MM.1S (cell line): ENCODE measurements around the gene MTFMT.

Experiments
- DNase-seq: peaks from one replicate; pipeline ENCODE4 v3.0.0-alpha.2; 2015
- H2AFZ ChIP-seq: fragments of 300-600 bp; sonication (generic); 2 replicates; pipeline ENCODE4 v1.6.0; 2016; ENCODE audit warnings: antibody characterized with exemption, low read length
- H3F3A ChIP-seq: fragments of 300-600 bp; sonication (generic); 2 replicates; pipeline ENCODE4 v1.6.1; 2016; ENCODE audit warnings: mild to moderate bottlenecking, antibody characterized with exemption, low read length, moderate library complexity, mixed read lengths; ENCODE audit not compliant: insufficient read depth
- H3K27ac ChIP-seq: fragments of 300-600 bp; sonication (generic); 2 replicates; pipeline ENCODE4 v1.5.1; 2016; ENCODE audit warnings: mild to moderate bottlenecking, low read length
- H3K27me3 ChIP-seq: fragments of 300-600 bp; sonication (generic); replicated peaks from 2 replicates; pipeline ENCODE4 v1.6.0; 2016; ENCODE audit warnings: low read length; ENCODE audit not compliant: insufficient read depth
- H3K36me3 ChIP-seq: fragments of 300-600 bp; sonication (generic); replicated peaks from 2 replicates; pipeline ENCODE4 v1.6.1; 2016; ENCODE audit warnings: mild to moderate bottlenecking, low read length, mixed read lengths; ENCODE audit not compliant: insufficient read depth
- H3K4me1 ChIP-seq: fragments of 300-600 bp; sonication (generic); 2 replicates; pipeline ENCODE4 v1.6.1; 2016; ENCODE audit warnings: low read length, mixed read lengths
- H3K4me2 ChIP-seq: fragments of 300-600 bp; sonication (generic); 2 replicates; pipeline ENCODE4 v1.6.0; 2016; ENCODE audit warnings: low read depth, low read length
- H3K4me3 ChIP-seq: fragments of 300-600 bp; sonication (generic); 2 replicates; pipeline ENCODE4 v1.5.1; 2016; ENCODE audit warnings: low read length, mixed read lengths
- H3K79me2 ChIP-seq: fragments of 300-600 bp; sonication (generic); 2 replicates; pipeline ENCODE4 v1.6.1; 2016; ENCODE audit warnings: mixed run types, low read length, mixed read lengths
- H3K9ac ChIP-seq: fragments of 300-600 bp; sonication (generic); 2 replicates; pipeline ENCODE4 v1.6.1; 2016; ENCODE audit warnings: low read length, mixed read lengths
- H3K9me2 ChIP-seq: fragments of 300-600 bp; sonication (generic); replicated peaks from 2 replicates; pipeline ENCODE4 v1.6.1; 2016; ENCODE audit warnings: mild to moderate bottlenecking, low read length, mixed read lengths; ENCODE audit not compliant: insufficient read depth
- H3K9me3 ChIP-seq: fragments of 300-600 bp; sonication (generic); replicated peaks from 2 replicates; pipeline ENCODE4 v1.6.1; 2016; ENCODE audit warnings: mild to moderate bottlenecking, low read length, mixed read lengths; ENCODE audit not compliant: insufficient read depth
- H4K20me1 ChIP-seq: fragments of 300-600 bp; sonication (generic); 2 replicates; pipeline ENCODE4 v1.6.1; 2016; ENCODE audit warnings: mild to moderate bottlenecking, low read length, moderate library complexity, mixed read lengths; ENCODE audit not compliant: insufficient read depth
- EZH2 ChIP-seq: fragments of 300-600 bp; sonication (generic); optimal IDR thresholded peaks from 2 replicates; pipeline ENCODE3; 2017; ENCODE audit warnings: low read depth, mild to moderate bottlenecking, antibody characterized with exemption, low read length, mixed read lengths
- EZH2phosphoT487 ChIP-seq: fragments of 300-600 bp; sonication (generic); IDR thresholded peaks from 2 replicates; pipeline ENCODE4 v1.6.1; 2018; ENCODE audit warnings: antibody characterized with exemption, low read length
- TF ChIP-seq, protein P1 (sequence below): fragments of 300-600 bp; sonication (generic); IDR thresholded peaks from 2 replicates; pipeline ENCODE4 v1.5.1; 2016; ENCODE audit warnings: antibody characterized with exemption, low read length, mixed read lengths

Gene MTFMT

GRCh38 chr15:65062726-65063125, 33.3 kb upstream of the MTFMT start:
- no peaks in the 10 kb centered on the region for H3K36me3 ChIP-seq
- no peaks in the 10 kb centered on the region for H3K4me1 ChIP-seq
- H3K4me3 ChIP-seq = no peak overlapping the region
- TF ChIP-seq EZH2 = no peak
- no peak for TF ChIP-seq EZH2phosphoT487
- TF ChIP-seq, protein P1, sequence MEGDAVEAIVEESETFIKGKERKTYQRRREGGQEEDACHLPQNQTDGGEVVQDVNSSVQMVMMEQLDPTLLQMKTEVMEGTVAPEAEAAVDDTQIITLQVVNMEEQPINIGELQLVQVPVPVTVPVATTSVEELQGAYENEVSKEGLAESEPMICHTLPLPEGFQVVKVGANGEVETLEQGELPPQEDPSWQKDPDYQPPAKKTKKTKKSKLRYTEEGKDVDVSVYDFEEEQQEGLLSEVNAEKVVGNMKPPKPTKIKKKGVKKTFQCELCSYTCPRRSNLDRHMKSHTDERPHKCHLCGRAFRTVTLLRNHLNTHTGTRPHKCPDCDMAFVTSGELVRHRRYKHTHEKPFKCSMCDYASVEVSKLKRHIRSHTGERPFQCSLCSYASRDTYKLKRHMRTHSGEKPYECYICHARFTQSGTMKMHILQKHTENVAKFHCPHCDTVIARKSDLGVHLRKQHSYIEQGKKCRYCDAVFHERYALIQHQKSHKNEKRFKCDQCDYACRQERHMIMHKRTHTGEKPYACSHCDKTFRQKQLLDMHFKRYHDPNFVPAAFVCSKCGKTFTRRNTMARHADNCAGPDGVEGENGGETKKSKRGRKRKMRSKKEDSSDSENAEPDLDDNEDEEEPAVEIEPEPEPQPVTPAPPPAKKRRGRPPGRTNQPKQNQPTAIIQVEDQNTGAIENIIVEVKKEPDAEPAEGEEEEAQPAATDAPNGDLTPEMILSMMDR = no peak
- no peaks in the 10 kb centered on the region for H3K79me2 ChIP-seq
- no peak overlapping the region for H2AFZ ChIP-seq
- no peaks in the 10 kb centered on the region for H3K9me3 ChIP-seq
- H3F3A ChIP-seq = no peaks in the 10 kb centered on the region
- no peaks in the 10 kb centered on the region for H3K9me2 ChIP-seq
- no peaks in the 10 kb centered on the region for H4K20me1 ChIP-seq
- peaks cover 20% of the 10 kb centered on the region for H3K27me3 ChIP-seq
- no peak overlapping the region for H3K27ac ChIP-seq
- H3K9ac ChIP-seq = no peak overlapping the region
- no peak overlapping the region for H3K4me2 ChIP-seq
- no peak for DNase-seq

GRCh38 chr15:65062061-65062460, 32.6 kb upstream of the MTFMT start:
- Histone ChIP-seq H3K4me2 (no peak overlapping the region), H2AFZ (no peak overlapping the region), H3F3A (no peaks in the 10 kb centered on the region), H3K4me1 (no peaks in the 10 kb centered on the region), H3K4me3 (no peak overlapping the region), H3K9me2 (no peaks in the 10 kb centered on the region), H4K20me1 (no peaks in the 10 kb centered on the region), H3K9ac (no peak overlapping the region), H3K9me3 (no peaks in the 10 kb centered on the region), H3K36me3 (no peaks in the 10 kb centered on the region), H3K27ac (no peak overlapping the region), H3K79me2 (no peaks in the 10 kb centered on the region), H3K27me3 (peaks cover 19% of the 10 kb centered on the region)
- DNase-seq = no peak
- TF ChIP-seq, protein P1 = no peak

- Histone ChIP-seq H3K79me2 (no peaks in the 10 kb centered on the region), H3K9me2 (no peaks in the 10 kb centered on the region), H3K9ac (no peak overlapping the region), H3K4me1 (no peaks in the 10 kb centered on the region), H3K9me3 (no peaks in the 10 kb centered on the region), H3K27ac (no peak overlapping the region), H3K4me3 (no peak overlapping the region), H3K36me3 (no peaks in the 10 kb centered on the region), H4K20me1 (no peaks in the 10 kb centered on the region), H3F3A (no peaks in the 10 kb centered on the region), H2AFZ (no peak overlapping the region), H3K4me2 (no peak overlapping the region), H3K27me3 (peaks cover 8% of the 10 kb centered on the region; the same call in 1 of the 2 replicates)
- DNase-seq = no peak
- TF ChIP-seq EZH2 = no peak
- TF ChIP-seq, protein P1 = no peak
- no peak for TF ChIP-seq EZH2phosphoT487
Measured at GRCh38 chr15:65060641-65061397, 31.4 kb upstream of the MTFMT start.
